Hepatocyte (in vitro differentiated cells): ENCODE results near the gene CYP2A6.
"Not testable (repeated sequence)": the region's sequence is repeated elsewhere in the genome, so short reads cannot be mapped to it uniquely, and the experiment has no call there.

Experiments used
- CTCF ChIP-seq: fragments of 200-600 bp; sonication (generic); IDR thresholded peaks from 2 replicates; pipeline ENCODE4 v1.5.1; 2016; ENCODE audit warnings: antibody characterized with exemption, mild to moderate bottlenecking; ENCODE audit not compliant: poor library complexity
- EZH2 ChIP-seq: fragments of 200-600 bp; sonication (generic); IDR thresholded peaks from 2 replicates; pipeline ENCODE4 v1.6.1; 2016; ENCODE audit warnings: antibody characterized with exemption, mild to moderate bottlenecking, borderline replicate concordance

- not testable (repeated sequence) for TF ChIP-seq CTCF, EZH2
These were observed 29.1 kb upstream of the CYP2A6 start for GRCh38 chr19:40879349-40879748.
